CD4-positive, alpha-beta memory T cell (primary cell): ENCODE measurements around the gene SMC1B. TPM values are rescaled to one million over a fixed set of nuclear protein-coding genes. Genes with fewer than 3 reads are reported as not detected.

ENCODE experiments used
- CTCF ChIA-PET: fragments of 350-600 bp; sonication (Branson Sonifier 250); formaldehyde crosslinking; loops from one replicate; lab custom pipeline; 2021; ENCODE audit warnings: inconsistent platforms; ENCODE audit not compliant: partially characterized antibody; lab: Charles Lee
- POLR2A ChIA-PET: fragments of 350-600 bp; sonication (Branson Sonifier 250); formaldehyde crosslinking; loops from one replicate; lab custom pipeline; 2021; ENCODE audit not compliant: partially characterized antibody; lab: Charles Lee
- DNase-seq, 5 donors: peaks; one replicate each; pipeline versions ENCODE4 v3.0.0 to v3.0.0-alpha.2; 2020 to 2022; ENCODE audit warnings: mixed read lengths in 1 of 5
- H3K27ac ChIP-seq: one replicate; pipeline ENCODE4 v1.7.0; 2013; ENCODE audit warnings: low read depth, low read length
- H3K27me3 ChIP-seq: 2 replicates; pipeline ENCODE4 v1.7.0; 2013; ENCODE audit warnings: mild to moderate bottlenecking, low read length, moderate library complexity; ENCODE audit not compliant: insufficient read depth
- H3K36me3 ChIP-seq: 2 replicates; pipeline ENCODE4 v1.7.0; 2013; ENCODE audit warnings: mild to moderate bottlenecking, low read length, moderate library complexity; ENCODE audit not compliant: insufficient read depth
- H3K4me1 ChIP-seq: 2 replicates; pipeline ENCODE4 v1.7.0; 2013; ENCODE audit warnings: mild to moderate bottlenecking, low read length, moderate library complexity; ENCODE audit not compliant: insufficient read depth
- H3K4me3 ChIP-seq, 2 donors: one replicate each; pipeline ENCODE4 v1.7.0; 2013; ENCODE audit warnings: low read length in 2 of 2, mild to moderate bottlenecking in 1 of 2
- H3K9me3 ChIP-seq, 2 donors: one replicate each; pipeline ENCODE4 v1.7.0; 2013; ENCODE audit warnings: low read length in 2 of 2, control low read depth in 1 of 2; ENCODE audit not compliant: control insufficient read depth in 1 of 2
- H3K27ac Mint-ChIP-seq, 7 donors: one replicate each; pipeline ENCODE4 v1.8.0; 2020 to 2021; ENCODE audit warnings: mixed read lengths in 7 of 7, mild to moderate bottlenecking in 6 of 7, inconsistent platforms in 3 of 7, moderate library complexity in 3 of 7
- H3K27me3 Mint-ChIP-seq, 2 donors: one replicate each; pipeline ENCODE4 v1.8.0; 2020 to 2021; ENCODE audit warnings: mixed read lengths in 2 of 2
- H3K36me3 Mint-ChIP-seq, 2 donors: one replicate each; pipeline ENCODE4 v1.8.0; 2020 to 2021; ENCODE audit warnings: mixed read lengths in 2 of 2, inconsistent platforms in 1 of 2, mild to moderate bottlenecking in 1 of 2
- H3K4me1 Mint-ChIP-seq, 4 donors: one replicate each; pipeline ENCODE4 v1.8.0; 2020 to 2021; ENCODE audit warnings: mixed read lengths in 4 of 4, mild to moderate bottlenecking in 1 of 4
- H3K4me3 Mint-ChIP-seq, 8 donors: one replicate each; pipeline ENCODE4 v1.8.0; 2020 to 2021; ENCODE audit warnings: mixed read lengths in 8 of 8, mild to moderate bottlenecking in 7 of 8, moderate library complexity in 6 of 8, inconsistent platforms in 3 of 8
- H3K9me3 Mint-ChIP-seq, 8 donors: one replicate each; pipeline ENCODE4 v1.8.0; 2020 to 2021; ENCODE audit warnings: mixed read lengths in 8 of 8, mild to moderate bottlenecking in 5 of 8, inconsistent platforms in 3 of 8, moderate library complexity in 1 of 8
- intact Hi-C: fragments of 100-400 bp; cut with micrococcal nuclease; formaldehyde crosslinking; loops from one replicate; pipeline ENCODE4 v1.15.1; 2023
- polyA plus RNA-seq, 2 donors: library from polyadenylated mRNA; unstranded; fragments of 300-500 nt; fragmentation: Illumina TruSeq; gene quantifications; one replicate each; pipeline ENCODE4 v1.2.3, GENCODE V29; 2021
- total RNA-seq, 2 experiments: library from RNA; stranded (reverse); gene quantifications; one replicate each; pipeline ENCODE4 v1.2.3, GENCODE V29; 2021

Gene SMC1B
- total and polyA plus RNA-seq, 4 experiments from 2014 or later = 0.08 TPM; not detected in 3

DNA sequence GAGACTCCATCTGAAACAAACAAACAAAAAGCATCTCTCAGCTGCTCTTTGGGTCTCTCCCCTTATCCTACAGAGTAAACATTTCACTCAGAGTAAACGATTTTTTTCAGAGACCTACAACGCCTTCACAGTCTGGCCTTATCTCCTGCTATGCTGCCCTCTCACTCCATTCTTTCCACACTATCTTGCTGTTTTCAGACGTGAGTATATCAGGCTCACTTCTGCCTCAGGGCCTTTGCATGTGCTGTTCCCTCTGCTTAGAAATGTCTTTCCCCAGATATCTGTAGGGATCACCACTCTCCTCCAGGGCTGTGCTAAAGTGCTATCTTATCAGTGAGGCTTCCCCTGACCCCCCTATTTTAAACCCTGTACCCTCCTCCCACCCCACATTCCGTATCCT lies 6.6 kb upstream of the SMC1B start:
- DNase-seq = no peak
- Mint-ChIP-seq H3K27me3 (no peaks in the 10 kb centered on the region), H3K36me3 (no peaks in the 10 kb centered on the region), H3K4me3 (no peak overlapping the region), H3K9me3 (no peaks in the 10 kb centered on the region), H3K4me1 (no peaks in the 10 kb centered on the region), H3K27ac (no peak overlapping the region)
- H3K27ac ChIP-seq = no peak overlapping the region
- no peaks in the 10 kb centered on the region for H3K4me1 ChIP-seq
- CTCF ChIA-PET = interaction anchor here (1.1 to 1.7 kb wide), 2 partner anchors 12 to 13 kb away, joined by 3 read pairs; no protein-coding TSS in a partner anchor
- H3K27me3 ChIP-seq = no peaks in the 10 kb centered on the region
- intact Hi-C loops = no loop called here
- no peak overlapping the region for H3K4me3 ChIP-seq
- H3K9me3 ChIP-seq = no peaks in the 10 kb centered on the region
- POLR2A ChIA-PET = no interaction called here
- H3K36me3 ChIP-seq = no peaks in the 10 kb centered on the region

DNA sequence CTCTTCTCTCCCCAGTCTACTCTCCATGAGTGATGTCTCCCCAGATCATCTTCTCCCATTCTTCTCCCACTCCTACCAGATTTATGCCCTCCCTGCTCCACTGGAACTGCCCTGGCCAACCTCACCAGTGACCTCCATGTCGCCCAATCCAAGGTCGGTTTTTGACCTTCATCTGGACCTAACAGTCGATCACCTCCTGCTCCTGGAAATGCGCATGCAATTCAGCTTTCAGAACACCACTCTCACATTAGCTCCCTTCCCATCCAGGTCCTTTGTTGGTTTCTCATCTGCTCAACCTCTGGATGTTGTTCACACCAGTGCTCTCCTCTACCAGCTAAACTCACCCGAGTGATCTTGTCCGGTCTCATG lies 5.4 kb upstream of the SMC1B start:
- no peaks in the 10 kb centered on the region for H3K36me3 ChIP-seq
- no peaks in the 10 kb centered on the region for H3K27me3 ChIP-seq
- no peaks in the 10 kb centered on the region for H3K9me3 ChIP-seq
- H3K4me3 ChIP-seq = no peak overlapping the region
- CTCF ChIA-PET = no interaction called here
- no peaks in the 10 kb centered on the region for H3K9me3 Mint-ChIP-seq
- H3K27me3 Mint-ChIP-seq = no peaks in the 10 kb centered on the region
- peaks cover 2 to 4% (median 3%) of the 10 kb centered on the region in 4 donors for H3K4me1 Mint-ChIP-seq
- no peak for DNase-seq
- no peak overlapping the region for H3K4me3 Mint-ChIP-seq
- H3K4me1 ChIP-seq = peaks cover 3% of the 10 kb centered on the region
- intact Hi-C loops = loop anchor here (10.0 kb wide), 1 partner anchor 254 kb away; the partner anchor contains the start of gene NUP50
- peak overlapping the region in 3 of 7 donors; percentile 33 to 61 (median 47) for H3K27ac Mint-ChIP-seq
- POLR2A ChIA-PET = no interaction called here
- H3K36me3 Mint-ChIP-seq = no peaks in the 10 kb centered on the region
- no peak overlapping the region for H3K27ac ChIP-seq

DNA sequence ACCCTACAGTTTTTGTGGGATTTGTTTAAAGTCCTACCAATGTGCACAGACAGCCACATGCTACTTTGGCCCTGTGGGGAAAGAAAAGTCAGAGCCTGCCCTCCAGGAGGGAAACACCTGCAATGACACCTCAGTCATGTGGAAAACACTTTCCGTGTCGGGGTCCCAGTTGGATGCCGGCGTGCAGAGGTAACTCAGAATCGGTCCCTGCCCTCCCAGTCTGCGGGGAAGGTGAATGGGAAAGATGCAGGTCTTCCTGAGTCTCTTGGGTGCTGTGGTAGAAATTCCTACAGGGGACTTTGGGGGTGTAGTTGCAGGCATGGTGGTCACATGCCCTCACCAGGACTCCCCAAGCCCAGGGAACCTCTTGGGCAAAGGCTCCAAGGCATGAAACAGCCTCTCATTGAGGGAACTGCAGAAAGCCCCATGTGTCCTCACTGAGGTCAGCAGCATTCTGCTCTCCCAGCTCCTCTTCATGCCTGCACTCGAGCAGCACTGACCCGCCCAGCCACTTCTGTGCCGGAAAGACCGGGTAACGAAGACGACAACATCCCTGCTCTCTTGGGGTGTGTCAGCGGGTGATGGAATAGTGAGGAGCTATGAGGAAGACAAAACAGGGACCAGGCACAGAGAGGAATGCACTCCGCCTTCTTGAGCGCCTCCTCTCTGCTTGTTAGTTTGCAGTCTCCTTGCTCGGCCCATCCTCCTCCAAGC lies 4.8 kb upstream of the SMC1B start:
- H3K27me3 Mint-ChIP-seq = no peaks in the 10 kb centered on the region
- Histone ChIP-seq H3K36me3 (no peaks in the 10 kb centered on the region), H3K4me3 (no peak overlapping the region), H3K9me3 (no peaks in the 10 kb centered on the region), H3K4me1 (peaks cover 8% of the 10 kb centered on the region), H3K27ac (no peak overlapping the region), H3K27me3 (no peaks in the 10 kb centered on the region)
- ChIA-PET POLR2A (interaction anchor here (0.6 kb wide), 1 partner anchor 17 kb away, joined by 3 read pairs; no protein-coding TSS in a partner anchor), CTCF (no interaction called here)
- H3K27ac Mint-ChIP-seq = no peak overlapping the region
- peaks cover 4 to 7% (median 6%) of the 10 kb centered on the region in 4 donors for H3K4me1 Mint-ChIP-seq
- no peaks in the 10 kb centered on the region for H3K9me3 Mint-ChIP-seq
- intact Hi-C loops = loop anchor here (10.0 kb wide), 1 partner anchor 253 kb away; the partner anchor contains the start of gene NUP50
- no peaks in the 10 kb centered on the region for H3K36me3 Mint-ChIP-seq
- no peak overlapping the region for H3K4me3 Mint-ChIP-seq
- DNase-seq = no peak

DNA sequence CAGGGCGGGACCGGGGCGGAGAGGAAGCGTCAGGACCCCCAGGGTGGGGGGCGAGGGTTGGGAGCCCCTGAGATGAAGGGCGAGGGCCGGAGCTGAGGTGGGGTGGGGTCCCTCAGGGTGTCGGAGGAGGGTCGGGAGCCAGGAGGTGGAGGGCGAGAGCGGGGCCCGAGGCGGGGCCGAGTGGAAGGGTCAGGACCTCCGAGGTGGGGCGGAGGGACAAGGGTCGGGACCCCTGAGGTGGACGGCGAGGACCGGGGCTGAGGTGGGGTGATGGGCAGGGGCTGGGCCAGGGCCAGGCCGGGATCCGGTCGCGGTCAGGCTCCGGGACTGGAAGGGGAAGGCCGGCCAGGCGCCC lies 409 bp downstream of the SMC1B start:
- POLR2A ChIA-PET = interaction anchor here (1.0 to 2.1 kb wide), 2 partner anchors 103 to 249 kb away, joined by 3 to 6 read pairs; partner anchors contain the start of genes FAM118A and NUP50
- H3K9me3 Mint-ChIP-seq = peaks cover 0 to 6% (median 2%) of the 10 kb centered on the region in 8 donors

DNA sequence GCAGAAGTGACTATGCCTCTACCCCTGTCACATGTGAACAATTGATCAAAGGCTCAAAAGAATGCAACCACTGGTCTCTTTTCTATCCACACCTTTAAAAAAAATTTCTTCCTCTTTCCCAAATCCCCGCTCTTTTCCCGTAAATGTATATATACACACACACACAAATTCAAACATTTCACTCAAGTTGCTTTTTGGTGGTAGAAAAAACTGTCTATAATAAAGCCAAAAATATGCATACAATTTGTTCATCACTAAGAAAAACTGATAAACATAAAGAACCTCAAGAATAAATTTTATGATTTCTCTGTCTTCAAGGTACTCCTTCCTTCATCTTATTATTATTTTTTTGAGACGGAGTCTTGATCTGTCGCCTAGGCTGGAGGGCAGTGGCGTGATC lies 5.6 kb downstream of the SMC1B start:
- Mint-ChIP-seq H3K4me1 (peaks cover 0 to 1% (median 0%) of the 10 kb centered on the region in 4 donors), H3K36me3 (no peaks in the 10 kb centered on the region), H3K9me3 (peaks cover 0 to 16% (median 10%) of the 10 kb centered on the region in 8 donors), H3K27me3 (no peaks in the 10 kb centered on the region), H3K4me3 (no peak overlapping the region), H3K27ac (no peak overlapping the region)
- Histone ChIP-seq H3K27ac (no peak overlapping the region), H3K4me3 (no peak overlapping the region), H3K27me3 (no peaks in the 10 kb centered on the region), H3K36me3 (no peaks in the 10 kb centered on the region), H3K4me1 (peaks cover 1% of the 10 kb centered on the region), H3K9me3 (no peaks in the 10 kb centered on the region)
- POLR2A ChIA-PET = no interaction called here
- CTCF ChIA-PET = no interaction called here
- intact Hi-C loops = no loop called here
- no peak for DNase-seq

More for the DNA sequence above, 409 bp downstream of the SMC1B start:
- peak overlapping the region in 1 of 2 donors; percentile 68 for H3K4me3 ChIP-seq
- CTCF ChIA-PET = interaction anchor here (1.1 kb wide), 1 partner anchor 139 kb away, joined by 3 read pairs; no protein-coding TSS in a partner anchor
- no peaks in the 10 kb centered on the region for H3K27me3 ChIP-seq
- H3K36me3 ChIP-seq = no peaks in the 10 kb centered on the region
- no peak for DNase-seq
- intact Hi-C loops = loop anchor here (1.0 to 10.0 kb wide), 2 partner anchors 95 to 248 kb away; partner anchors contain the start of gene NUP50
- Mint-ChIP-seq H3K27me3 (no peaks in the 10 kb centered on the region), H3K27ac (no peak overlapping the region), H3K4me1 (peaks cover 4 to 7% (median 6%) of the 10 kb centered on the region in 4 donors), H3K36me3 (no peaks in the 10 kb centered on the region), H3K4me3 (peak overlapping the region in 4 of 8 donors; percentile 17 to 54 (median 42))
- no peaks in the 10 kb centered on the region for H3K9me3 ChIP-seq
- H3K27ac ChIP-seq = no peak overlapping the region
- peaks cover 14% of the 10 kb centered on the region for H3K4me1 ChIP-seq

DNA sequence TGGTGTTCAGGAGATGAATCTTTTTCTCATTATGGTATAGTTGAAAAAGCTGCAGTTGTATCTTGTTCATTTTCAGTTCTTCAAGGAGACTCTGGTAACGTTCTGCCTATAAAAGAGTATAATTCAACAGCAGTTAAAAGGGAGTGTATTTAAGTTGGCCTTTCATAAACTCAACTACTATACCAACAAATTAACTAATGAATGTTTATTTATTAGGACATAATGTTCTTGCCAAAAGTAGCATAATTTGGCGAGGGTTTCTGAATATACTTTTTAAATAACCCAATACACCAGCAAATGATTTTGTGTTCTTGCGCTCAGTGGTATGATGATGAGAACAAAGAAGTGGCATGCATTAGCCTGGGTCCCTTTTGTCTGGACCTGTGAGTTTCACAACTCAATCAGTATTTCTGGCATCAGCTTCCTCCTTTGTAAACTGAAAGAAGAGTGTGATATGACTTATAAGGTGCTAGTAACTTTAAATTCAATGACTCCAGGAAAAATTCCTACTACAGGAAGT lies 10.9 kb downstream of the SMC1B start:
- Mint-ChIP-seq H3K27me3 (peaks cover 2% of the 10 kb centered on the region in 2 donors), H3K4me1 (no peaks in the 10 kb centered on the region), H3K36me3 (no peaks in the 10 kb centered on the region), H3K9me3 (peaks cover 0 to 9% (median 2%) of the 10 kb centered on the region in 8 donors), H3K27ac (peak overlapping the region in 1 of 7 donors; percentile 6), H3K4me3 (no peak overlapping the region)
- POLR2A ChIA-PET = no interaction called here
- DNase-seq = no peak
- CTCF ChIA-PET = no interaction called here
- Histone ChIP-seq H3K27me3 (no peaks in the 10 kb centered on the region), H3K27ac (no peak overlapping the region), H3K4me1 (no peaks in the 10 kb centered on the region), H3K4me3 (no peak overlapping the region), H3K9me3 (no peaks in the 10 kb centered on the region), H3K36me3 (no peaks in the 10 kb centered on the region)
- intact Hi-C loops = no loop called here

DNA sequence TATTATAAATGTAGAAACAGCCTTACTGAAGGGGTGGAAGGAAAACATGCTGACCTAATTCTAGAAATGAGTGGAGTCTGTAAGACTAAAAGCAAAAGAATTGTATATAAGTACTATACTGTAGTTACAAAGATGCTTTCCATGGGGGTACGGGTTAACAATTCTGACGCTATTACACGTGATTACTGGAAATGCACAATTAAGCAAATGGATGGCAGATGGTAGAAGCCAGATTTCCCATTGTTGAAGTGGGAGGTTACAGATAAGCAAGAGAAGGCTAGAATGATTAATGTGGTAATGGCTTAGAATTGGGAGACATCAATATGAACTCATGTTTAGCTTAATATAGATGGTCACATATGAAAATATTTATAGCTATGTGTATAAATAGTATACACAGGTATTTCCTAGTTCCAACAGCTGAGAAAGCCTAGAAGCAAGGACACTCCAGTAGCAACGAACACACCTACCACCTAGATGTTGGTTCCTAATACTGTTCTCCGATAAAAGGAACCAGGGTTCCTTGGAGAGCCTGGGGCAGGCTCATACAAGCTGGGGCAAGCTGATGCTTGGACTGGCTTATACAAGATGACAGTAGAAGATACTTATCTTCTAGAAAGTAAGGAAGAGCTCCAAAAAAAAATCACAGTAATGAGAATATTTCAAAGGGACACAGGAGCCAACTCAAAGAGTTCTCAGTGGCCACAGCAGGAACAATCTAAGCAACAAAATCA lies 13.5 kb downstream of the SMC1B start:
- Histone ChIP-seq H3K4me3 (no peak overlapping the region), H3K36me3 (no peaks in the 10 kb centered on the region), H3K4me1 (no peaks in the 10 kb centered on the region), H3K9me3 (no peaks in the 10 kb centered on the region), H3K27ac (no peak overlapping the region), H3K27me3 (no peaks in the 10 kb centered on the region)
- peaks cover 2% of the 10 kb centered on the region in 2 donors for H3K27me3 Mint-ChIP-seq
- H3K9me3 Mint-ChIP-seq = peaks cover 0 to 4% (median 0%) of the 10 kb centered on the region in 8 donors
- H3K36me3 Mint-ChIP-seq = no peaks in the 10 kb centered on the region
- DNase-seq = no peak
- POLR2A ChIA-PET = no interaction called here
- CTCF ChIA-PET = no interaction called here
- H3K27ac Mint-ChIP-seq = no peak overlapping the region
- intact Hi-C loops = no loop called here
- H3K4me1 Mint-ChIP-seq = no peaks in the 10 kb centered on the region
- H3K4me3 Mint-ChIP-seq = no peak overlapping the region
